CD14-positive monocyte (primary cell): Measurements from ENCODE around the gene C17orf114.

ENCODE experiments used
- DNase-seq, 3 donors: peaks; one replicate each; pipeline ENCODE4 v3.0.0-alpha.2; 2011 to 2022
- H2AFZ ChIP-seq: 2 replicates; pipeline ENCODE4 v1.6.0; 2012; ENCODE audit warnings: mild to moderate bottlenecking, low read depth, low read length, inconsistent platforms; ENCODE audit not compliant: insufficient read depth, poor library complexity, severe bottlenecking
- H3K27ac ChIP-seq, 2 donors: 1 replicate in 1 of 2; 2 replicates in 1 of 2; pipeline ENCODE4 v1.5.1; 2012 to 2013; ENCODE audit warnings: low read length in 2 of 2, control low read depth in 1 of 2, inconsistent platforms in 1 of 2, low read depth in 1 of 2, mild to moderate bottlenecking in 1 of 2
- H3K27me3 ChIP-seq, 2 donors: one replicate each; pipeline versions ENCODE4 v1.6.0 to v1.6.1; 2011 to 2013; ENCODE audit warnings: low read length in 2 of 2; ENCODE audit not compliant: control insufficient read depth in 2 of 2, insufficient read depth in 2 of 2
- H3K36me3 ChIP-seq, 2 donors: replicated peaks in 1 of 2; 1 replicate in 1 of 2; 2 replicates in 1 of 2; pipeline versions ENCODE4 v1.5.1 to v1.6.1; 2012 to 2013; ENCODE audit warnings: low read length in 2 of 2, control low read depth in 1 of 2, inconsistent platforms in 1 of 2, mild to moderate bottlenecking in 1 of 2; ENCODE audit not compliant: insufficient read depth in 2 of 2, control insufficient read depth in 1 of 2
- H3K4me1 ChIP-seq, 2 donors: 1 replicate in 1 of 2; 2 replicates in 1 of 2; pipeline versions ENCODE4 v1.5.1 to v1.6.1; 2012 to 2013; ENCODE audit warnings: low read length in 2 of 2, control low read depth in 1 of 2, inconsistent platforms in 1 of 2, mild to moderate bottlenecking in 1 of 2, moderate library complexity in 1 of 2; ENCODE audit not compliant: insufficient read depth in 2 of 2, control insufficient read depth in 1 of 2
- H3K4me2 ChIP-seq: replicated peaks from 2 replicates; pipeline ENCODE3; 2012; ENCODE audit warnings: low read length, moderate library complexity, mild to moderate bottlenecking; ENCODE audit not compliant: poor library complexity, severe bottlenecking; ENCODE audit errors: extremely low read depth
- H3K4me3 ChIP-seq, 3 experiments: fragments of 200-600 bp in 1 of 3; sonication (generic) in 1 of 3; replicated peaks in 1 of 3; 1 replicate in 2 of 3; 2 replicates in 1 of 3; pipeline ENCODE4 v1.5.1; 2011 to 2013; ENCODE audit warnings: low read length in 3 of 3, mild to moderate bottlenecking in 3 of 3, control low read depth in 2 of 3, low read depth in 2 of 3, inconsistent platforms in 1 of 3, moderate library complexity in 1 of 3
- H3K79me2 ChIP-seq: 2 replicates; pipeline ENCODE4 v1.6.0; 2012; ENCODE audit warnings: mild to moderate bottlenecking, control low read depth, inconsistent platforms, low read length, moderate library complexity; ENCODE audit not compliant: insufficient read depth
- H3K9ac ChIP-seq: 2 replicates; pipeline ENCODE4 v1.6.0; 2017; ENCODE audit warnings: low read length, mild to moderate bottlenecking; ENCODE audit not compliant: insufficient read depth, poor library complexity, severe bottlenecking
- H3K9me3 ChIP-seq, 2 donors: replicated peaks in 1 of 2; 1 replicate in 1 of 2; 2 replicates in 1 of 2; pipeline versions ENCODE4 v1.5.1 to v1.6.1; 2012 to 2013; ENCODE audit warnings: low read length in 2 of 2, control low read depth in 1 of 2; ENCODE audit not compliant: control insufficient read depth in 1 of 2, insufficient read depth in 1 of 2
- H4K20me1 ChIP-seq: 2 replicates; pipeline ENCODE4 v1.6.0; 2012; ENCODE audit warnings: mild to moderate bottlenecking, low read length, control low read depth, moderate library complexity; ENCODE audit not compliant: insufficient read depth
- H3K27ac Mint-ChIP-seq, 7 donors: one replicate each; pipeline ENCODE4 v1.8.0; 2020; ENCODE audit warnings: mild to moderate bottlenecking in 7 of 7, mixed read lengths in 7 of 7, moderate library complexity in 6 of 7, inconsistent platforms in 2 of 7
- H3K27me3 Mint-ChIP-seq, 3 donors: one replicate each; pipeline ENCODE4 v1.8.0; 2021 to 2022; ENCODE audit warnings: low read depth in 3 of 3, mild to moderate bottlenecking in 3 of 3, mixed read lengths in 3 of 3, moderate library complexity in 3 of 3, inconsistent platforms in 1 of 3
- H3K36me3 Mint-ChIP-seq, 2 donors: one replicate each; pipeline ENCODE4 v1.8.0; 2020; ENCODE audit warnings: mixed read lengths in 2 of 2, inconsistent platforms in 1 of 2, mild to moderate bottlenecking in 1 of 2
- H3K4me1 Mint-ChIP-seq: one replicate; pipeline ENCODE4 v1.8.0; 2020; ENCODE audit warnings: mild to moderate bottlenecking, mixed read lengths
- H3K4me3 Mint-ChIP-seq, 2 donors: one replicate each; pipeline ENCODE4 v1.8.0; 2020; ENCODE audit warnings: mild to moderate bottlenecking in 2 of 2, mixed read lengths in 2 of 2, moderate library complexity in 1 of 2
- H3K9me3 Mint-ChIP-seq, 7 donors: one replicate each; pipeline ENCODE4 v1.8.0; 2020 to 2022; ENCODE audit warnings: mixed read lengths in 7 of 7, mild to moderate bottlenecking in 6 of 7, moderate library complexity in 6 of 7, inconsistent platforms in 2 of 7
- CTCF ChIP-seq: fragments of 200-600 bp; IDR thresholded peaks from one replicate; pipeline ENCODE4 v1.8.0; 2022; ENCODE audit warnings: antibody characterized with exemption, mild to moderate bottlenecking
- WGBS: methylation state at CpG from one replicate; pipeline ENCODE4 v1.1.5; 2013; ENCODE audit warnings: missing lambda C conversion rate; ENCODE audit not compliant: insufficient coverage; 5-methylcytosine and 5-hydroxymethylcytosine counted together
- intact Hi-C, 2 donors: fragments of 100-400 bp; cut with micrococcal nuclease; formaldehyde crosslinking; loops; one replicate each; pipeline versions ENCODE4 v1.15.0 to v1.15.1; 2023

The C17orf114 gene

GRCh38 chr17:4834681-4835020, 32.5 kb upstream of the C17orf114 start:
- peak overlapping the region; percentile 98 for H3K4me2 ChIP-seq
- Mint-ChIP-seq H3K27ac (peak overlapping the region in 4 of 7 donors; percentile 1 to 60 (median 16)), H3K27me3 (peaks cover 1 to 3% (median 3%) of the 10 kb centered on the region in 3 donors), H3K4me1 (peaks cover 35% of the 10 kb centered on the region), H3K9me3 (no peaks in the 10 kb centered on the region), H3K36me3 (peaks cover 35 to 37% of the 10 kb centered on the region in 2 donors), H3K4me3 (peak overlapping the region; percentile 97 to 99)
- H3K4me1 ChIP-seq: peaks cover 25 to 32% of the 10 kb centered on the region in 2 donors
- no peak for DNase-seq
- peak overlapping the region in 1 of 3 experiments; percentile 94 for H3K4me3 ChIP-seq
- H2AFZ ChIP-seq: no peak overlapping the region
- H3K9ac ChIP-seq: no peak overlapping the region
- H4K20me1 ChIP-seq: peaks cover 21% of the 10 kb centered on the region
- intact Hi-C loops: loop anchor here (1.0 to 5.0 kb wide), 4 partner anchors 8 to 43 kb away; partner anchors contain the start of gene PSMB6 (in 1 of the 2)
- H3K9me3 ChIP-seq: no peaks in the 10 kb centered on the region
- peaks cover 61% of the 10 kb centered on the region for H3K79me2 ChIP-seq
- peaks cover 10 to 28% of the 10 kb centered on the region in 2 donors for H3K36me3 ChIP-seq
- no peak overlapping the region for H3K27ac ChIP-seq
- no peaks in the 10 kb centered on the region for H3K27me3 ChIP-seq
- TF ChIP-seq CTCF: no peak
- 100% methylated on average over 3 of the region's 4 CpGs for WGBS

GRCh38 chr17:4833941-4834680, 32.0 kb upstream of the C17orf114 start:
- Mint-ChIP-seq H3K9me3 (no peaks in the 10 kb centered on the region), H3K27me3 (peaks cover 5 to 6% (median 5%) of the 10 kb centered on the region in 3 donors), H3K4me3 (peak overlapping the region; percentile 97 to 99), H3K36me3 (peaks cover 29 to 32% of the 10 kb centered on the region in 2 donors), H3K4me1 (peaks cover 35% of the 10 kb centered on the region), H3K27ac (peak overlapping the region; percentile 70 to 94 (median 88))
- DNase-seq: peak in 1 of 3 donors; percentile 21
- no peak for TF ChIP-seq CTCF
- H3K36me3 ChIP-seq: peaks cover 8 to 23% of the 10 kb centered on the region in 2 donors
- H3K27ac ChIP-seq: peak overlapping the region; percentile 38 to 88
- H3K4me1 ChIP-seq: peaks cover 25 to 32% of the 10 kb centered on the region in 2 donors
- H3K4me2 ChIP-seq: peak overlapping the region; percentile 98
- WGBS: 2% methylated on average over 7 of the region's 15 CpGs
- peak overlapping the region; percentile 72 for H2AFZ ChIP-seq
- peaks cover 56% of the 10 kb centered on the region for H3K79me2 ChIP-seq
- no peaks in the 10 kb centered on the region for H3K9me3 ChIP-seq
- no peaks in the 10 kb centered on the region for H3K27me3 ChIP-seq
- H3K4me3 ChIP-seq: peak overlapping the region; percentile 78 to 95 (median 94)
- H4K20me1 ChIP-seq: peaks cover 21% of the 10 kb centered on the region
- peak overlapping the region; percentile 92 for H3K9ac ChIP-seq
- intact Hi-C loops: loop anchor here in 1 of 2 donors (1.0 kb wide), 1 partner anchor 8 kb away; no protein-coding TSS in a partner anchor
